ENCODE results near the gene JKAMP. TPM values are rescaled to one million over a fixed set of nuclear protein-coding genes. Genes with fewer than 3 reads are reported as not detected.

Gene JKAMP
- total RNA-seq, 1 donor from 2014 or later, result 27.9 TPM

- DNase-seq, result no peak
- Mint-ChIP-seq H3K4me3 (peak overlapping the region; percentile 86), H3K27ac (peak overlapping the region; percentile 80), H3K4me1 (peaks cover 6% of the 10 kb centered on the region), H3K27me3 (peaks cover 15% of the 10 kb centered on the region), H3K9me3 (no peaks in the 10 kb centered on the region), H3K36me3 (ENCODE audit: low read depth) (peaks cover 2% of the 10 kb centered on the region)
- intact Hi-C loops (cut with micrococcal nuclease), result loop anchor here (1.0 kb wide), 1 partner anchor 20 kb away; the partner anchor contains the start of genes JKAMP and L3HYPDH
Measured at GRCh38 chr14:59463787-59464485, 20.4 kb upstream of the JKAMP start.

- Mint-ChIP-seq H3K36me3 (ENCODE audit: low read depth) (peaks cover 2% of the 10 kb centered on the region), H3K4me1 (peaks cover 6% of the 10 kb centered on the region), H3K27ac (peak overlapping the region; percentile 54), H3K4me3 (peak overlapping the region; percentile 86), H3K27me3 (peaks cover 13% of the 10 kb centered on the region), H3K9me3 (no peaks in the 10 kb centered on the region)
- intact Hi-C loops (cut with micrococcal nuclease), result loop anchor here (1.0 kb wide), 1 partner anchor 20 kb away; the partner anchor contains the start of genes JKAMP and L3HYPDH
- peak; percentile 85 for DNase-seq
Measured at GRCh38 chr14:59464486-59465315, 19.6 kb upstream of the JKAMP start.

GRCh38 chr14:59465316-59466135 lies 18.8 kb upstream of the JKAMP start, which contains the start of gene GPR135:
Gene GPR135, minus strand, starts transcription at chr14:59465380. Its CDS starts 154 bp downstream, at chr14:59465226.
- peak within 1 kb of the TSS; percentile 86 for H3K4me3 Mint-ChIP-seq
- DNase-seq, result peak; percentile 54
- H3K27ac Mint-ChIP-seq, result peak within 1 kb of the TSS; percentile 80
- H3K4me1 Mint-ChIP-seq, result peaks cover 6% of the 10 kb centered on the region
- no peaks in the 10 kb centered on the region for H3K9me3 Mint-ChIP-seq
- no peaks in the 10 kb centered on the region for H3K36me3 Mint-ChIP-seq (ENCODE audit: low read depth)
- peaks cover 10% of the 10 kb centered on the region for H3K27me3 Mint-ChIP-seq
- intact Hi-C loops (cut with micrococcal nuclease), result no loop called here

- DNase-seq, result no peak
- intact Hi-C loops (cut with micrococcal nuclease), result no loop called here
- H3K27me3 Mint-ChIP-seq, result no peaks in the 10 kb centered on the region
- H3K9me3 Mint-ChIP-seq, result no peaks in the 10 kb centered on the region
- H3K4me1 Mint-ChIP-seq, result peaks cover 6% of the 10 kb centered on the region
- H3K27ac Mint-ChIP-seq, result no peak overlapping the region
- peaks cover 35% of the 10 kb centered on the region for H3K36me3 Mint-ChIP-seq (ENCODE audit: low read depth)
- no peak overlapping the region for H3K4me3 Mint-ChIP-seq
Measured at GRCh38 chr14:59474172-59474571, 10.1 kb upstream of the JKAMP start.

- H3K27me3 Mint-ChIP-seq, result no peaks in the 10 kb centered on the region
- H3K4me3 Mint-ChIP-seq, result no peak overlapping the region
- H3K27ac Mint-ChIP-seq, result no peak overlapping the region
- DNase-seq, result no peak
- H3K36me3 Mint-ChIP-seq (ENCODE audit: low read depth), result peaks cover 44% of the 10 kb centered on the region
- H3K4me1 Mint-ChIP-seq, result peaks cover 16% of the 10 kb centered on the region
- intact Hi-C loops (cut with micrococcal nuclease), result no loop called here
- H3K9me3 Mint-ChIP-seq, result no peaks in the 10 kb centered on the region
Measured at GRCh38 chr14:59475709-59476108, 8.6 kb upstream of the JKAMP start.

- H3K4me1 Mint-ChIP-seq, result peaks cover 41% of the 10 kb centered on the region
- H3K27ac Mint-ChIP-seq, result no peak overlapping the region
- intact Hi-C loops (cut with micrococcal nuclease), result no loop called here
- H3K27me3 Mint-ChIP-seq, result no peaks in the 10 kb centered on the region
- DNase-seq, result no peak
- H3K4me3 Mint-ChIP-seq, result no peak overlapping the region
- H3K9me3 Mint-ChIP-seq, result no peaks in the 10 kb centered on the region
- peaks cover 41% of the 10 kb centered on the region for H3K36me3 Mint-ChIP-seq (ENCODE audit: low read depth)
Measured at GRCh38 chr14:59478540-59478939, 5.8 kb upstream of the JKAMP start.

- Mint-ChIP-seq H3K9me3 (no peaks in the 10 kb centered on the region), H3K4me3 (peak overlapping the region; percentile 34), H3K27ac (no peak overlapping the region), H3K36me3 (ENCODE audit: low read depth) (peaks cover 31% of the 10 kb centered on the region), H3K27me3 (no peaks in the 10 kb centered on the region), H3K4me1 (peaks cover 42% of the 10 kb centered on the region)
- intact Hi-C loops (cut with micrococcal nuclease), result loop anchor here (5.0 to 10.0 kb wide), 4 partner anchors 612 to 1502 kb away; partner anchors contain the start of genes DHRS7, PCNX4, PPM1A and SLC38A6
- no peak for DNase-seq
Measured at GRCh38 chr14:59480166-59480565, 4.2 kb upstream of the JKAMP start.

GRCh38 chr14:59481407-59481806 lies 2.9 kb upstream of the JKAMP start:
- Mint-ChIP-seq H3K9me3 (no peaks in the 10 kb centered on the region), H3K27ac (no peak overlapping the region), H3K4me3 (peak overlapping the region; percentile 51), H3K4me1 (peaks cover 49% of the 10 kb centered on the region), H3K36me3 (ENCODE audit: low read depth) (peaks cover 28% of the 10 kb centered on the region), H3K27me3 (no peaks in the 10 kb centered on the region)
- intact Hi-C loops (cut with micrococcal nuclease), result loop anchor here (5.0 to 10.0 kb wide), 4 partner anchors 611 to 1501 kb away; partner anchors contain the start of genes DHRS7, PCNX4, PPM1A and SLC38A6
- DNase-seq, result no peak

- Mint-ChIP-seq H3K4me1 (peaks cover 48% of the 10 kb centered on the region), H3K27me3 (no peaks in the 10 kb centered on the region), H3K4me3 (peak overlapping the region; percentile 96), H3K9me3 (no peaks in the 10 kb centered on the region), H3K36me3 (ENCODE audit: low read depth) (peaks cover 23% of the 10 kb centered on the region), H3K27ac (no peak overlapping the region)
- DNase-seq, result no peak
- intact Hi-C loops (cut with micrococcal nuclease), result loop anchor here (5.0 to 10.0 kb wide), 4 partner anchors 610 to 1500 kb away; partner anchors contain the start of genes DHRS7, PCNX4, PPM1A and SLC38A6
Measured at GRCh38 chr14:59481871-59482540, 2.3 kb upstream of the JKAMP start.

GRCh38 chr14:59482541-59483331 lies 1.6 kb upstream of the JKAMP start:
- Mint-ChIP-seq H3K27me3 (no peaks in the 10 kb centered on the region), H3K4me1 (peaks cover 47% of the 10 kb centered on the region), H3K36me3 (ENCODE audit: low read depth) (peaks cover 21% of the 10 kb centered on the region), H3K4me3 (peak overlapping the region; percentile 96), H3K9me3 (no peaks in the 10 kb centered on the region), H3K27ac (peak overlapping the region; percentile 93)
- intact Hi-C loops (cut with micrococcal nuclease), result loop anchor here (5.0 to 10.0 kb wide), 4 partner anchors 610 to 1500 kb away; partner anchors contain the start of genes DHRS7, PCNX4, PPM1A and SLC38A6
- DNase-seq, result no peak

GRCh38 chr14:59483363-59483762 lies 954 bp upstream of the JKAMP start:
- Mint-ChIP-seq H3K27ac (peak overlapping the region; percentile 93), H3K4me3 (peak overlapping the region; percentile 96), H3K27me3 (no peaks in the 10 kb centered on the region), H3K9me3 (no peaks in the 10 kb centered on the region), H3K4me1 (peaks cover 49% of the 10 kb centered on the region), H3K36me3 (ENCODE audit: low read depth) (peaks cover 26% of the 10 kb centered on the region)
- DNase-seq, result no peak
- intact Hi-C loops (cut with micrococcal nuclease), result loop anchor here (5.0 to 10.0 kb wide), 4 partner anchors 609 to 1499 kb away; partner anchors contain the start of genes DHRS7, PCNX4, PPM1A and SLC38A6

- Mint-ChIP-seq H3K4me3 (peak overlapping the region; percentile 96), H3K4me1 (peaks cover 55% of the 10 kb centered on the region), H3K27me3 (no peaks in the 10 kb centered on the region), H3K27ac (peak overlapping the region; percentile 93), H3K36me3 (ENCODE audit: low read depth) (peaks cover 30% of the 10 kb centered on the region), H3K9me3 (no peaks in the 10 kb centered on the region)
- intact Hi-C loops (cut with micrococcal nuclease), result loop anchor here (1.0 to 10.0 kb wide), 8 partner anchors 20 to 1498 kb away; partner anchors contain the start of genes DAAM1, DACT1, DHRS7 and KIAA0586
- no peak for DNase-seq
Measured at GRCh38 chr14:59484639-59485175, 390 bp downstream of the JKAMP start.

Measured in activated CD4-positive, alpha-beta T cell treated with anti-CD3 and anti-CD28 coated beads, Interleukin-2, amount 10 ng/mL, durations not matched to agents 24 days and 14 days (primary cell).